ENCODE measurements around the gene SBNO2.

GRCh38 chr19:1223018-1223855, 49.2 kb upstream of the SBNO2 start:
- TF ChIP-seq CTCF (IDR thresholded peaks at IDR 0.05; ENCODE audit: extremely low read depth in 1 of 2, insufficient read depth in 1 of 2, low read depth in 1 of 2, low read length in 2 of 2) (peak; percentile 52 to 55), FOS (IDR thresholded peaks at IDR 0.05; ENCODE audit: borderline replicate concordance, insufficient read depth, low read length) (no peak), MAX (IDR thresholded peaks at IDR 0.05; ENCODE audit: insufficient read depth, insufficient read length) (no peak), POLR2A (IDR thresholded peaks at IDR 0.05; ENCODE audit: low read depth, low read length) (no peak), POLR2AphosphoS5 (IDR thresholded peaks at IDR 0.05; ENCODE audit: insufficient read depth, low read depth, low read length) (no peak)

Measured in endothelial cell of umbilical vein (primary cell).